GM12878 (cell line): ENCODE data around the gene ANKRD65. TPM values are rescaled to one million over a fixed set of nuclear protein-coding genes. Genes with fewer than 3 reads are reported as not detected.

Experiments used
- ATAC-seq: fragments of 200-7000 bp; cut with Tn5 transposase; 3 replicates; pipeline ENCODE4 v1.9.1; 2020; ENCODE audit warnings: mild to moderate bottlenecking, moderate library complexity
- BruUV-seq: library from RNA; stranded (reverse); fragments of 400-500 nt; replicated peaks from 2 replicates; lab custom pipeline; 2021; lab: Mats Ljungman, UMichigan
- CTCF ChIA-PET: fragments of 300-600 bp; sonication (Branson Sonifier 250); formaldehyde crosslinking; extraction: SDS; loops from one replicate; lab custom pipeline; 2021; ENCODE audit warnings: inconsistent platforms; lab: Yijun Ruan, JAX
- POLR2A ChIA-PET: fragments of 350-600 bp; formaldehyde crosslinking; extraction: SDS; loops from one replicate; lab custom pipeline; 2021; ENCODE audit warnings: inconsistent platforms; lab: Charles Lee
- RAD21 ChIA-PET: fragments of 300-600 bp; sonication (Branson Sonifier 250); formaldehyde crosslinking; loops from one replicate; lab custom pipeline; 2023; ENCODE audit warnings: antibody characterized with exemption; ENCODE audit not compliant: unreplicated experiment; lab: Charles Lee
- SMC1A ChIA-PET: fragments of 300-600 bp; sonication (Branson Sonifier 250); formaldehyde crosslinking; loops from one replicate; lab custom pipeline; 2023; ENCODE audit not compliant: unreplicated experiment, uncharacterized antibody; lab: Charles Lee
- DNase-seq: peaks from one replicate; pipeline ENCODE4 v3.0.0-alpha.2; 2011; ENCODE audit warnings: low read depth, low spot score
- FAIRE-seq: peaks from 3 replicates; lab custom pipeline; 2011; peaks lifted over from hg19 to GRCh38; lab: Jason Lieb, UNC
- H2AFZ ChIP-seq: 2 replicates; pipeline ENCODE4 v1.6.0; 2011; ENCODE audit warnings: low read depth, low read length, control low read depth; ENCODE audit not compliant: control insufficient read depth
- H3K27ac ChIP-seq: 2 replicates; pipeline ENCODE4 v1.5.1; 2011; ENCODE audit warnings: control low read depth; ENCODE audit not compliant: control insufficient read depth, insufficient read depth
- H3K27me3 ChIP-seq, 2 experiments: replicated peaks in 1 of 2; 2 replicates each; pipeline versions ENCODE4 v1.6.0 to v1.6.1; 2011; ENCODE audit warnings: low read length in 1 of 2; ENCODE audit not compliant: control insufficient read depth in 2 of 2, insufficient read depth in 2 of 2
- H3K36me3 ChIP-seq, 2 experiments: 2 replicates each; pipeline ENCODE4 v1.5.1; 2011; ENCODE audit warnings: low read length in 1 of 2; ENCODE audit not compliant: control insufficient read depth in 2 of 2, insufficient read depth in 2 of 2
- H3K4me1 ChIP-seq: 2 replicates; pipeline ENCODE4 v1.6.1; 2011; ENCODE audit warnings: mild to moderate bottlenecking, low read length, moderate library complexity, mixed read lengths; ENCODE audit not compliant: control insufficient read depth, insufficient read depth
- H3K4me2 ChIP-seq: 2 replicates; pipeline ENCODE4 v1.6.0; 2011; ENCODE audit warnings: control low read depth; ENCODE audit not compliant: control insufficient read depth, insufficient read depth
- H3K4me3 ChIP-seq: fragments of 200-600 bp; sonication (generic); 2 replicates; pipeline ENCODE4 v1.5.1; 2016
- H3K79me2 ChIP-seq: 2 replicates; pipeline ENCODE4 v1.6.0; 2011; ENCODE audit warnings: low read length; ENCODE audit not compliant: control insufficient read depth, insufficient read depth
- H3K9ac ChIP-seq: 2 replicates; pipeline ENCODE4 v1.8.0; 2011; ENCODE audit warnings: low read length, control low read depth, mixed read lengths; ENCODE audit not compliant: control insufficient read depth, insufficient read depth
- H3K9me3 ChIP-seq: replicated peaks from 3 replicates; pipeline ENCODE4 v1.5.1; 2011; ENCODE audit warnings: mild to moderate bottlenecking, low read length; ENCODE audit not compliant: control insufficient read depth, insufficient read depth
- H4K20me1 ChIP-seq: 2 replicates; pipeline ENCODE4 v1.6.0; 2011; ENCODE audit not compliant: control insufficient read depth, insufficient read depth
- BRCA1 ChIP-seq: IDR thresholded peaks from 2 replicates; pipeline ENCODE4 v1.6.1; 2011; ENCODE audit warnings: low read depth, low read length, improper control_type of control experiment
- CHD1 ChIP-seq: IDR thresholded peaks from 2 replicates; pipeline ENCODE4 v1.6.1; 2012; ENCODE audit warnings: low read depth, low read length, improper control_type of control experiment
- EP300 ChIP-seq, 2 experiments: fragments of 150-350 bp in 1 of 2; IDR thresholded peaks; 2 replicates each; pipeline ENCODE4 v1.6.1; 2011 to 2012; ENCODE audit warnings: low read depth in 2 of 2, low read length in 2 of 2, borderline replicate concordance in 1 of 2, improper control_type of control experiment in 1 of 2, inconsistent platforms in 1 of 2; ENCODE audit not compliant: control insufficient read depth in 1 of 2
- FOXM1 ChIP-seq: IDR thresholded peaks from 2 replicates; pipeline ENCODE4 v1.6.1; 2012; ENCODE audit warnings: low read depth, mild to moderate bottlenecking, inconsistent platforms, low read length, moderate library complexity
- GATAD2B ChIP-seq: fragments of 450-650 bp; conservative IDR thresholded peaks from 2 replicates; pipeline ENCODE4 v1.6.1; 2017; ENCODE audit warnings: low read depth, mild to moderate bottlenecking, moderate library complexity
- HDAC2 ChIP-seq: fragments of 200-600 bp; sonication (generic); IDR thresholded peaks from 2 replicates; pipeline ENCODE4 v1.6.1; 2017
- HDAC6 ChIP-seq: fragments of 200-600 bp; sonication (generic); IDR thresholded peaks from one replicate; pipeline ENCODE4 v1.8.0; 2017; ENCODE audit warnings: antibody characterized with exemption; ENCODE audit not compliant: unreplicated experiment
- IRF4 ChIP-seq: IDR thresholded peaks from 2 replicates; pipeline ENCODE4 v1.6.1; 2011; ENCODE audit warnings: low read depth, low read length
- KAT2A ChIP-seq: conservative IDR thresholded peaks from 2 replicates; pipeline ENCODE4 v1.6.1; 2011; ENCODE audit warnings: low read depth, low read length; ENCODE audit not compliant: control insufficient read depth
- MYC ChIP-seq: IDR thresholded peaks from 2 replicates; pipeline ENCODE4 v1.6.1; 2011; ENCODE audit warnings: mild to moderate bottlenecking, low read length, moderate library complexity, inconsistent platforms; ENCODE audit not compliant: insufficient read depth, insufficient replicate concordance, insufficient read length, severe bottlenecking
- NBN ChIP-seq: fragments of 450-650 bp; IDR thresholded peaks from 2 replicates; pipeline ENCODE4 v1.6.1; 2016
- SIN3A ChIP-seq: IDR thresholded peaks from 2 replicates; pipeline ENCODE4 v1.6.1; 2012; ENCODE audit warnings: low read depth, low read length, improper control_type of control experiment
- SMAD1 ChIP-seq: fragments of 450-650 bp; IDR thresholded peaks from 2 replicates; pipeline ENCODE4 v1.6.1; 2018; ENCODE audit warnings: mild to moderate bottlenecking, low read depth; ENCODE audit not compliant: partially characterized antibody
- SREBF2 ChIP-seq: IDR thresholded peaks from 2 replicates; pipeline ENCODE4 v1.6.1; 2012; ENCODE audit warnings: mild to moderate bottlenecking, low read length
- STAT3 ChIP-seq: IDR thresholded peaks from 2 replicates; pipeline ENCODE4 v1.6.1; 2011; ENCODE audit warnings: low read depth, low read length, improper control_type of control experiment
- TCF3 ChIP-seq: IDR thresholded peaks from 2 replicates; pipeline ENCODE4 v1.6.1; 2012; ENCODE audit warnings: low read depth, mild to moderate bottlenecking, low read length, borderline replicate concordance; ENCODE audit not compliant: insufficient read depth
- WGBS: methylation state at CpG from one replicate; pipeline ENCODE4 v1.1.6; 2016; ENCODE audit warnings: low lambda C conversion rate; ENCODE audit not compliant: insufficient replicate concordance, insufficient coverage; ENCODE audit errors: missing lambda C conversion rate; 5-methylcytosine and 5-hydroxymethylcytosine counted together
- in situ Hi-C: fragments of 300-500 bp; cut with MboI; formaldehyde crosslinking; loops from 9 replicates; pipeline ENCODE4 v1.14.3; 2018; ENCODE audit warnings: mixed read lengths
- intact Hi-C: fragments of 100-400 bp; cut with micrococcal nuclease; formaldehyde crosslinking; loops from one replicate; pipeline ENCODE4 v1.14.2; 2022; ENCODE audit not compliant: unreplicated experiment
- polyA plus RNA-seq, 11 experiments: library from polyadenylated mRNA; depleted of rRNA in 4 of 11; unstranded in 6 of 11; stranded (reverse) in 5 of 11; fragments of >200 nt; fragmentation: Nextera tagmentation in 4 of 11; fragmentation: Illumina TruSeq in 1 of 11; extraction: Ambion mirVana in 4 of 11; extraction: Trizol in 1 of 11; gene quantifications; 1 replicate in 1 of 11; 2 replicates in 10 of 11; pipeline versions ENCODE4 v1.2.1 to v1.2.3, GENCODE V29; 2011 to 2016; ENCODE audit warnings: inconsistent platforms in 2 of 11, missing spikeins in 2 of 11, low read depth in 1 of 11
- total RNA-seq, 4 experiments: library from RNA; depleted of rRNA in 3 of 4; stranded (reverse); fragments of >200 nt in 3 of 4; fragmentation: Illumina TruSeq in 1 of 4; extraction: Trizol in 1 of 4; gene quantifications; 2 replicates each; pipeline versions ENCODE4 v1.2.1 to v1.2.3, GENCODE V29; 2013 to 2021
- TF ChIP-seq, protein P1 (sequence below), 3 experiments: IDR thresholded peaks in 2 of 3; conservative IDR thresholded peaks in 1 of 3; 2 replicates each; pipeline ENCODE4 v1.5.1; 2011; ENCODE audit warnings: low read depth in 3 of 3, low read length in 3 of 3, mild to moderate bottlenecking in 3 of 3, control low read depth in 2 of 3, moderate library complexity in 2 of 3, inconsistent platforms in 1 of 3, mixed read lengths in 1 of 3; ENCODE audit not compliant: control insufficient read depth in 2 of 3, insufficient read depth in 1 of 3; ENCODE audit errors: extremely low read depth in 1 of 3
- TF ChIP-seq, protein P2 (sequence below): IDR thresholded peaks from 2 replicates; pipeline ENCODE4 v1.6.1; 2012; ENCODE audit warnings: low read depth, low read length, improper control_type of control experiment
- TF ChIP-seq, protein P3 (sequence below): IDR thresholded peaks from 2 replicates; pipeline ENCODE4 v1.6.1; 2012; ENCODE audit warnings: low read depth, low read length, improper control_type of control experiment

Gene ANKRD65
- total and polyA plus RNA-seq, 10 of the 15 experiments (the other 5 are each of a cell fraction or from before 2014, with no cell fraction given) = 0.05 to 2.8 (median 0.37) TPM

DNA sequence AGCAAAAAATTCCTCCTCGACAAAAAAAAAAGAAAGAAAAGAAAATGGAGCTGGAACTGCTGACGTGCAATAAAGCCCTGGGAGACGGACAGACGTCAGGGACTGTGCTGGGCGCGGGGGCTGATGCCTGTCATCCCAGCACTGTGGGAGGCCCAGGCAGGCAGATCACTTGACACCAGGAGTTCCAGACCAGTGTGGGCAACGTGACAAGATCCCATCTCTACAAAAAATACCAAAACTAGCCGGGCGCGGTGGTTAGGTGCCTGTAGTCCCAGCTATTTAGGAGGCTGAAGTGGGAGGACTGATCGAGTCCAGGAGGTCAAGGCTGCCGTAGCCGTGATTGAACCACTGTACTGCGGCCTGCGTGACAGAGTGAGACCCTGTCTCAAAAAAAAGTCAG, 3.6 kb upstream of the ANKRD65 start (continued):
- TF ChIP-seq CHD1 = no peak
- no peak for TF ChIP-seq EP300 (IDR thresholded peaks at IDR 0.05; ENCODE audit: borderline replicate concordance in 1 of 2, control insufficient read depth in 1 of 2, low read depth in 2 of 2, low read length in 2 of 2)
- TF ChIP-seq HDAC6 = no peak

DNA sequence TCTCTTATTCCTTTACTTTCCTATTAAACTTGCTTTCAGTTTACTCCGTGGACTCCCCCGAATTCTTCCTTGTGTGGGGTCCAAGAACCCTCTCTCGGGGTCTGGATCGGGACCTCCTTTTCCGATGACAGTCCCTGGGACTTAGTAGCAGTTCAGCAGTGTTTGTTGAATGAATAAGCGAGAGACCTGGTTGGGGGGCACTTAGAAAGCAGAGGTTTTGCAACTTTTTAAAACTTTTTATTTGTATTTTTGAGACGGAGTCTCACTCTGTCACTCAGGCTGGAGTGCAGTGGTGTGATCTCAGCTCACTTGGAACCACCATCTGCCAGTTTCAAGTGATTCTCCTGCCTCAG, 2.1 kb upstream of the ANKRD65 start:
- Histone ChIP-seq H3K4me2 (no peak overlapping the region), H3K79me2 (no peaks in the 10 kb centered on the region), H3K27ac (no peak overlapping the region), H3K36me3 (no peaks in the 10 kb centered on the region), H2AFZ (no peak overlapping the region), H3K4me3 (no peak overlapping the region), H3K4me1 (peaks cover 19% of the 10 kb centered on the region), H3K27me3 (no peaks in the 10 kb centered on the region), H4K20me1 (no peaks in the 10 kb centered on the region), H3K9me3 (no peaks in the 10 kb centered on the region), H3K9ac (no peak overlapping the region)
- no TSS peak for BruUV-seq
- in situ Hi-C loops = no loop called here
- ChIA-PET SMC1A (no interaction called here), POLR2A (interaction anchor here (0.9 kb wide), 1 partner anchor 14 kb away, joined by 4 read pairs; no protein-coding TSS in a partner anchor), CTCF (no interaction called here), RAD21 (no interaction called here)
- no peak for FAIRE-seq
- no peak for ATAC-seq
- 83% methylated on average over 7 of the region's 7 CpGs for WGBS
- intact Hi-C loops = no loop called here
- no peak for DNase-seq
- TF ChIP-seq TCF3 = no peak
- TF ChIP-seq, protein P1, sequence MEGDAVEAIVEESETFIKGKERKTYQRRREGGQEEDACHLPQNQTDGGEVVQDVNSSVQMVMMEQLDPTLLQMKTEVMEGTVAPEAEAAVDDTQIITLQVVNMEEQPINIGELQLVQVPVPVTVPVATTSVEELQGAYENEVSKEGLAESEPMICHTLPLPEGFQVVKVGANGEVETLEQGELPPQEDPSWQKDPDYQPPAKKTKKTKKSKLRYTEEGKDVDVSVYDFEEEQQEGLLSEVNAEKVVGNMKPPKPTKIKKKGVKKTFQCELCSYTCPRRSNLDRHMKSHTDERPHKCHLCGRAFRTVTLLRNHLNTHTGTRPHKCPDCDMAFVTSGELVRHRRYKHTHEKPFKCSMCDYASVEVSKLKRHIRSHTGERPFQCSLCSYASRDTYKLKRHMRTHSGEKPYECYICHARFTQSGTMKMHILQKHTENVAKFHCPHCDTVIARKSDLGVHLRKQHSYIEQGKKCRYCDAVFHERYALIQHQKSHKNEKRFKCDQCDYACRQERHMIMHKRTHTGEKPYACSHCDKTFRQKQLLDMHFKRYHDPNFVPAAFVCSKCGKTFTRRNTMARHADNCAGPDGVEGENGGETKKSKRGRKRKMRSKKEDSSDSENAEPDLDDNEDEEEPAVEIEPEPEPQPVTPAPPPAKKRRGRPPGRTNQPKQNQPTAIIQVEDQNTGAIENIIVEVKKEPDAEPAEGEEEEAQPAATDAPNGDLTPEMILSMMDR (IDR thresholded peaks at IDR 0.05 in 2 of 3, conservative IDR thresholded peaks at IDR 0.05 in 1 of 3; ENCODE audit: control insufficient read depth in 2 of 3, extremely low read depth in 1 of 3, insufficient read depth in 1 of 3, low read depth in 3 of 3, low read length in 3 of 3) = no peak
- no peak for TF ChIP-seq SREBF2
- TF ChIP-seq, protein P2, sequence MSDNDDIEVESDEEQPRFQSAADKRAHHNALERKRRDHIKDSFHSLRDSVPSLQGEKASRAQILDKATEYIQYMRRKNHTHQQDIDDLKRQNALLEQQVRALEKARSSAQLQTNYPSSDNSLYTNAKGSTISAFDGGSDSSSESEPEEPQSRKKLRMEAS = no peak
- no peak for TF ChIP-seq SMAD1
- TF ChIP-seq GATAD2B = no peak
- TF ChIP-seq SIN3A = no peak
- no peak for TF ChIP-seq IRF4
- no peak for TF ChIP-seq MYC
- TF ChIP-seq NBN = no peak
- no peak for TF ChIP-seq FOXM1
- no peak for TF ChIP-seq BRCA1
- TF ChIP-seq HDAC2 = no peak
- TF ChIP-seq, protein P3, sequence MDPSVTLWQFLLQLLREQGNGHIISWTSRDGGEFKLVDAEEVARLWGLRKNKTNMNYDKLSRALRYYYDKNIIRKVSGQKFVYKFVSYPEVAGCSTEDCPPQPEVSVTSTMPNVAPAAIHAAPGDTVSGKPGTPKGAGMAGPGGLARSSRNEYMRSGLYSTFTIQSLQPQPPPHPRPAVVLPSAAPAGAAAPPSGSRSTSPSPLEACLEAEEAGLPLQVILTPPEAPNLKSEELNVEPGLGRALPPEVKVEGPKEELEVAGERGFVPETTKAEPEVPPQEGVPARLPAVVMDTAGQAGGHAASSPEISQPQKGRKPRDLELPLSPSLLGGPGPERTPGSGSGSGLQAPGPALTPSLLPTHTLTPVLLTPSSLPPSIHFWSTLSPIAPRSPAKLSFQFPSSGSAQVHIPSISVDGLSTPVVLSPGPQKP = no peak
- no peak for TF ChIP-seq KAT2A
- no peak for TF ChIP-seq STAT3
